Amniotic stem cell (primary cell): ENCODE data around the gene ABCF3.
"Not testable (repeated sequence)": the region's sequence is repeated elsewhere in the genome, so short reads cannot be mapped to it uniquely, and the experiment has no call there.

Source experiments
- DNase-seq: peaks from one replicate; lab custom pipeline; 2025; lab: John Stamatoyannopoulos, UW

Gene ABCF3

GRCh38 chr3:184186184-184186901 is at the start of gene ABCF3:
Gene ABCF3 (plus strand): TSS chr3:184186199. CDS start chr3:184186208, 9 bp downstream.
- no peak for DNase-seq

- no peak for DNase-seq
These were observed 45.6 kb upstream of the ABCF3 start for GRCh38 chr3:184140436-184140835.

GRCh38 chr3:184142199-184142598 is 43.8 kb upstream of the ABCF3 start:
- DNase-seq: no peak

- DNase-seq: no peak
These were observed 42.7 kb upstream of the ABCF3 start for GRCh38 chr3:184143327-184143726.

- no peak for DNase-seq
These were observed 41.5 kb upstream of the ABCF3 start for GRCh38 chr3:184144505-184144904.

- no peak for DNase-seq
These were observed 40.9 kb upstream of the ABCF3 start for GRCh38 chr3:184145111-184145524.

GRCh38 chr3:184145751-184146270 is 40.2 kb upstream of the ABCF3 start:
- DNase-seq: no peak

GRCh38 chr3:184148076-184148475 is 37.9 kb upstream of the ABCF3 start:
- no peak for DNase-seq

GRCh38 chr3:184149123-184149522 is 36.9 kb upstream of the ABCF3 start:
- no peak for DNase-seq

- not testable (repeated sequence) for DNase-seq
These were observed 36.2 kb upstream of the ABCF3 start for GRCh38 chr3:184149770-184150169.

GRCh38 chr3:184154885-184155643 is 30.9 kb upstream of the ABCF3 start, which contains the start of gene DVL3:
Gene DVL3 (plus strand): TSS chr3:184155377. CDS start chr3:184155636, 259 bp downstream.
- no peak for DNase-seq

GRCh38 chr3:184155644-184156521 is 30.1 kb upstream of the ABCF3 start:
- DNase-seq: no peak

- no peak for DNase-seq
These were observed 29.5 kb upstream of the ABCF3 start for GRCh38 chr3:184156522-184156955.

GRCh38 chr3:184157206-184157605 is 28.8 kb upstream of the ABCF3 start:
- DNase-seq: no peak

- DNase-seq: no peak
These were observed 27.6 kb upstream of the ABCF3 start for GRCh38 chr3:184158404-184158803.

- no peak for DNase-seq
These were observed 25.5 kb upstream of the ABCF3 start for GRCh38 chr3:184160456-184160855.

GRCh38 chr3:184162571-184163070 is 23.4 kb upstream of the ABCF3 start:
- not testable (repeated sequence) for DNase-seq

GRCh38 chr3:184164648-184165330 is 21.2 kb upstream of the ABCF3 start:
- DNase-seq: no peak

- no peak for DNase-seq
These were observed 20.5 kb upstream of the ABCF3 start for GRCh38 chr3:184165543-184165942.

GRCh38 chr3:184166671-184167070 is 19.3 kb upstream of the ABCF3 start:
- no peak for DNase-seq

- no peak for DNase-seq
These were observed 18.2 kb upstream of the ABCF3 start for GRCh38 chr3:184167786-184168185.
